ENCODE measurements around the gene SSTR4.

Gene SSTR4

GRCh38 chr20:23087587-23088251 is 52.6 kb downstream of the SSTR4 start:
- no peak overlapping the region for H3K4me3 ChIP-seq (replicated peaks; ENCODE audit: low read depth, low read length)
- TF ChIP-seq CTCF (IDR thresholded peaks at IDR 0.05; ENCODE audit: low read depth, low read length, missing control alignments), result no peak
- DNase-seq (ENCODE audit: extremely low read depth, low read depth), result no peak

Measured in HFF-Myc (cell line).